Activated naive CD4-positive, alpha-beta T cell treated with anti-CD3 and anti-CD28 coated beads, Interleukin-2, amount 10 ng/mL, durations not matched to agents 5 hours and 36 hours (primary cell): Measurements from ENCODE around the gene PTX3. TPM values are rescaled to one million over a fixed set of nuclear protein-coding genes. Genes with fewer than 3 reads are reported as not detected.

Experiments used
- total RNA-seq, 2 experiments: library from RNA; stranded (reverse); gene quantifications; one replicate each; pipeline ENCODE4 v1.2.3, GENCODE V29; 2021

PTX3 gene
- not detected for total RNA-seq

DNA sequence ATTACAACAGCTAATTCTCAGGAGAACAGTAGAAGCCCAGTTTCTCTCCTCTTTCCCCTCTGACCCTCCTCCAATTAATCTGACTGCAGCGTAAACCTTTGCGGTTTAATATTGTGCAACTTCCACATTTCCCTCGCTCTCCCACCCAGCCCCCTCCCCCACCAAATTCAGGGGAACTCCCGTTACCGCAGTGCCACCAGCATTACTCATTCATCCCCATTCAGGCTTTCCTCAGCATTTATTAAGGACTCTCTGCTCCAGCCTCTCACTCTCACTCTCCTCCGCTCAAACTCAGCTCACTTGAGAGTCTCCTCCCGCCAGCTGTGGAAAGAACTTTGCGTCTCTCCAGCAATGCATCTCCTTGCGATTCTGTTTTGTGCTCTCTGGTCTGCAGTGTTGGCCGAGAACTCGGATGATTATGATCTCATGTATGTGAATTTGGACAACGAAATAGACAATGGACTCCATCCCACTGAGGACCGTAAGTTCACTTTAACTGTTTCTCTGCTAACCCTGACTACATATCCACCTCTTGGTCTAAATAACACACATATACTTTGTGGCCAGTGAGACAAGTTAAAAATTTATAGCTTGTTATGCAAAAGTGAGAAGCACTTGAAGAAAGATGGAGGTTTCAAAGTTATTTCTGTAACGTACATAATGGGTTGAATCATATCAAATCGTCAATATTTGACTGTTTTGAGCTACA, at the start of gene PTX3:
PTX3 (plus strand) TSS at position 268 of the 709 bp plus-strand sequence; CDS start at position 352, 84 bp downstream.

Other genes starting within 250 kb of the PTX3 start
- not detected for gene VEPH1, start 66.6 kb downstream of the PTX3 start, total RNA-seq